ENCODE data around the gene MOB2.
"Not testable (repeated sequence)": the region's sequence is repeated elsewhere in the genome, so short reads cannot be mapped to it uniquely, and the experiment has no call there.

The MOB2 gene

DNA sequence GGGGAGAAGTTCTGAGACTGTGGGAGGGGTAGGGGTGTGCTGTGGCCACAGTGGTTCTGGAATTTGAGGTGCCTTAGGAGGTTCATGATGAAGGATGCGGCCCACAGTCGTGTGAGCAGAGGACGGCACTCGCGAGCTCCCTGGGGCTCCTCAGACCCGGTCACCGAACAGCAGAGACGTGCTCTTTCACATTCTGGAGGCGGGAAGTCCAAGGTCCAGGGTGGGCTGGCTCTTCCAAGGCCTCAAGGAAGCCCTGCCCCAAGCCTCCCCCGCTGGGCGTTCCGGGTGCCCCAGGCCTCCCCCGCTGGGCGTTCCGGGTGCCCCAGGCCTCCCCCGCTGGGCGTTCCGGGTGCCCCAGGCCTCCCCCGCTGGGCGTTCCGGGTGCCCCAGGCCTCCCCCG is 63.2 kb downstream of the MOB2 start:
- H3K27ac ChIP-seq (ENCODE audit: low read length); H3K9ac ChIP-seq (ENCODE audit: low read length); H3K27me3 ChIP-seq (ENCODE audit: control insufficient read depth, insufficient read depth, low read length); H3K4me3 ChIP-seq (ENCODE audit: low read length); H3K9me3 ChIP-seq (ENCODE audit: control insufficient read depth, low read depth, low read length); H3K36me3 ChIP-seq (ENCODE audit: control insufficient read depth, low read depth, low read length); H3K4me1 ChIP-seq (ENCODE audit: control insufficient read depth, low read depth, low read length): not testable (repeated sequence)

GRCh38 chr11:1422981-1423380 is 63.6 kb downstream of the MOB2 start:
- Histone ChIP-seq H3K4me3 (ENCODE audit: low read length) (no peak overlapping the region), H3K9me3 (ENCODE audit: control insufficient read depth, low read depth, low read length) (peaks cover 4% of the 10 kb centered on the region), H3K9ac (ENCODE audit: low read length) (no peak overlapping the region), H3K4me1 (ENCODE audit: control insufficient read depth, low read depth, low read length) (no peaks in the 10 kb centered on the region), H3K36me3 (ENCODE audit: control insufficient read depth, low read depth, low read length) (no peaks in the 10 kb centered on the region), H3K27me3 (ENCODE audit: control insufficient read depth, insufficient read depth, low read length) (no peaks in the 10 kb centered on the region), H3K27ac (ENCODE audit: low read length) (no peak overlapping the region)

GRCh38 chr11:1422481-1422880 is 64.1 kb downstream of the MOB2 start:
- H3K4me1 ChIP-seq (ENCODE audit: control insufficient read depth, low read depth, low read length) = no peaks in the 10 kb centered on the region
- no peak overlapping the region for H3K4me3 ChIP-seq (ENCODE audit: low read length)
- no peak overlapping the region for H3K27ac ChIP-seq (ENCODE audit: low read length)
- peaks cover 4% of the 10 kb centered on the region for H3K9me3 ChIP-seq (ENCODE audit: control insufficient read depth, low read depth, low read length)
- no peaks in the 10 kb centered on the region for H3K36me3 ChIP-seq (ENCODE audit: control insufficient read depth, low read depth, low read length)
- H3K27me3 ChIP-seq (ENCODE audit: control insufficient read depth, insufficient read depth, low read length) = no peaks in the 10 kb centered on the region
- no peak overlapping the region for H3K9ac ChIP-seq (ENCODE audit: low read length)

DNA sequence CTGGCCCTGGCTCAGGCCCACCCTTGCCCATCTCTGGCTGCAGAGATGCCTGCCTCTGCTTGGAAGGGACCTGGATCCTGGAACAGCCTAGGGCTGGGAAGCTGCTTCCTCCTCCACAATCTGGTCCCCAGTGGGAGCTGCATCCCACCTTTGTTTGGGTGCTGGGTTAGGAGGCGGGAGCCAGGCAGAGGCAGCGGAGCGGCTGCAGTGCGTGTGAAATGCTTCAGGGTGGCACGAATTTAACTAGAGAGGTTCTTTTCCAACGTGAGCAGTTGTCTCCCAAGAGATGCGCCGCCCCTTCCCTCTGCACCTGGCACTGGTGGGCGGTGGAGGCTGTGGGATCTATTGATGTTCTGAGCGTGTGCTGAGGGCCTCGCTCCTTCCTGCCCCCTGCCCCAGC is 65.3 kb downstream of the MOB2 start:
- Histone ChIP-seq H3K9me3 (ENCODE audit: control insufficient read depth, low read depth, low read length) (peaks cover 16% of the 10 kb centered on the region), H3K4me1 (ENCODE audit: control insufficient read depth, low read depth, low read length) (no peaks in the 10 kb centered on the region), H3K27ac (ENCODE audit: low read length) (no peak overlapping the region), H3K9ac (ENCODE audit: low read length) (no peak overlapping the region), H3K27me3 (ENCODE audit: control insufficient read depth, insufficient read depth, low read length) (no peaks in the 10 kb centered on the region), H3K36me3 (ENCODE audit: control insufficient read depth, low read depth, low read length) (no peaks in the 10 kb centered on the region), H3K4me3 (ENCODE audit: low read length) (no peak overlapping the region)

DNA sequence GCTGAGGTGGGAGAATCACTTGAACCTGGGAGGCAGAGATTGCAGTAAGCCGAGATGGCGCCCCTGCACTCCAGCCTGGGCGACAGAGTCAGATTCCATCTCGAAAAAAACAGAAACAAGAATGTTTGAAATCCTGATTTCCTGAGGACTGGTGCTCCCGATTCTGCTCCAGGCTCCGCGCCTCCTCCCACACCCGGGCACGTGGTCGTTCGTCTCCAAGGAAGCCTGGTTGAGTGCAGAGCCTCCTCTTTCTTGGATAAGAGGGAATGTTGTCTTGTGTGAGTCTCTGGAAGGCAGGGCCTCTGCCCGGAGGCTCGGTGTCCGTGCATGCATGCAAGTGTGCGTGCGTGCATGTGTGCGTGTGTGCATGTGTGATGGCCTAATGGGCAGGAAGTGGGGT is 66.8 kb downstream of the MOB2 start:
- Histone ChIP-seq H3K9ac (ENCODE audit: low read length) (no peak overlapping the region), H3K36me3 (ENCODE audit: control insufficient read depth, low read depth, low read length) (no peaks in the 10 kb centered on the region), H3K27ac (ENCODE audit: low read length) (no peak overlapping the region), H3K4me1 (ENCODE audit: control insufficient read depth, low read depth, low read length) (no peaks in the 10 kb centered on the region), H3K9me3 (ENCODE audit: control insufficient read depth, low read depth, low read length) (peaks cover 25% of the 10 kb centered on the region), H3K27me3 (ENCODE audit: control insufficient read depth, insufficient read depth, low read length) (no peaks in the 10 kb centered on the region), H3K4me3 (ENCODE audit: low read length) (no peak overlapping the region)
